Measurements from ENCODE around the gene MICU1.

GRCh38 chr10:72665925-72666324, 40.0 kb upstream of the MICU1 start:
- TF ChIP-seq EZH2 (IDR thresholded peaks at IDR 0.05; ENCODE audit: borderline replicate concordance, low read depth, low read length, severe bottlenecking) (no peak), POLR2A (IDR thresholded peaks at IDR 0.05; ENCODE audit: low read depth, low read length) (no peak), MYC (IDR thresholded peaks at IDR 0.05; ENCODE audit: low read depth, low read length) (no peak), POLR2AphosphoS5 (IDR thresholded peaks at IDR 0.05; ENCODE audit: insufficient read depth, low read depth, low read length) (no peak)
- TF ChIP-seq, protein P1, sequence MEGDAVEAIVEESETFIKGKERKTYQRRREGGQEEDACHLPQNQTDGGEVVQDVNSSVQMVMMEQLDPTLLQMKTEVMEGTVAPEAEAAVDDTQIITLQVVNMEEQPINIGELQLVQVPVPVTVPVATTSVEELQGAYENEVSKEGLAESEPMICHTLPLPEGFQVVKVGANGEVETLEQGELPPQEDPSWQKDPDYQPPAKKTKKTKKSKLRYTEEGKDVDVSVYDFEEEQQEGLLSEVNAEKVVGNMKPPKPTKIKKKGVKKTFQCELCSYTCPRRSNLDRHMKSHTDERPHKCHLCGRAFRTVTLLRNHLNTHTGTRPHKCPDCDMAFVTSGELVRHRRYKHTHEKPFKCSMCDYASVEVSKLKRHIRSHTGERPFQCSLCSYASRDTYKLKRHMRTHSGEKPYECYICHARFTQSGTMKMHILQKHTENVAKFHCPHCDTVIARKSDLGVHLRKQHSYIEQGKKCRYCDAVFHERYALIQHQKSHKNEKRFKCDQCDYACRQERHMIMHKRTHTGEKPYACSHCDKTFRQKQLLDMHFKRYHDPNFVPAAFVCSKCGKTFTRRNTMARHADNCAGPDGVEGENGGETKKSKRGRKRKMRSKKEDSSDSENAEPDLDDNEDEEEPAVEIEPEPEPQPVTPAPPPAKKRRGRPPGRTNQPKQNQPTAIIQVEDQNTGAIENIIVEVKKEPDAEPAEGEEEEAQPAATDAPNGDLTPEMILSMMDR (IDR thresholded peaks at IDR 0.05; ENCODE audit: extremely low read depth in 1 of 2, insufficient read depth in 1 of 2, low read depth in 1 of 2, low read length in 2 of 2), result no peak
- TF ChIP-seq, protein P2, sequence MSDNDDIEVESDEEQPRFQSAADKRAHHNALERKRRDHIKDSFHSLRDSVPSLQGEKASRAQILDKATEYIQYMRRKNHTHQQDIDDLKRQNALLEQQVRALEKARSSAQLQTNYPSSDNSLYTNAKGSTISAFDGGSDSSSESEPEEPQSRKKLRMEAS (IDR thresholded peaks at IDR 0.05; ENCODE audit: insufficient read depth, insufficient read length), result no peak

Data from endothelial cell of umbilical vein (primary cell).